GM12878 (cell line): Measurements from ENCODE around the gene C1QTNF1. TPM values are rescaled to one million over a fixed set of nuclear protein-coding genes. Genes with fewer than 3 reads are reported as not detected.

Experiments used
- ATAC-seq: fragments of 200-7000 bp; cut with Tn5 transposase; 3 replicates; pipeline ENCODE4 v1.9.1; 2020; ENCODE audit warnings: mild to moderate bottlenecking, moderate library complexity
- BruUV-seq: library from RNA; stranded (reverse); fragments of 400-500 nt; replicated peaks from 2 replicates; lab custom pipeline; 2021; lab: Mats Ljungman, UMichigan
- CTCF ChIA-PET: fragments of 300-600 bp; sonication (Branson Sonifier 250); formaldehyde crosslinking; extraction: SDS; loops from one replicate; lab custom pipeline; 2021; ENCODE audit warnings: inconsistent platforms; lab: Yijun Ruan, JAX
- POLR2A ChIA-PET: fragments of 350-600 bp; formaldehyde crosslinking; extraction: SDS; loops from one replicate; lab custom pipeline; 2021; ENCODE audit warnings: inconsistent platforms; lab: Charles Lee
- RAD21 ChIA-PET: fragments of 300-600 bp; sonication (Branson Sonifier 250); formaldehyde crosslinking; loops from one replicate; lab custom pipeline; 2023; ENCODE audit warnings: antibody characterized with exemption; ENCODE audit not compliant: unreplicated experiment; lab: Charles Lee
- SMC1A ChIA-PET: fragments of 300-600 bp; sonication (Branson Sonifier 250); formaldehyde crosslinking; loops from one replicate; lab custom pipeline; 2023; ENCODE audit not compliant: unreplicated experiment, uncharacterized antibody; lab: Charles Lee
- DNase-seq: peaks from one replicate; pipeline ENCODE4 v3.0.0-alpha.2; 2011; ENCODE audit warnings: low read depth, low spot score
- FAIRE-seq: peaks from 3 replicates; lab custom pipeline; 2011; peaks lifted over from hg19 to GRCh38; lab: Jason Lieb, UNC
- H2AFZ ChIP-seq: 2 replicates; pipeline ENCODE4 v1.6.0; 2011; ENCODE audit warnings: low read depth, low read length, control low read depth; ENCODE audit not compliant: control insufficient read depth
- H3K27ac ChIP-seq: 2 replicates; pipeline ENCODE4 v1.5.1; 2011; ENCODE audit warnings: control low read depth; ENCODE audit not compliant: control insufficient read depth, insufficient read depth
- H3K27me3 ChIP-seq, 2 experiments: replicated peaks in 1 of 2; 2 replicates each; pipeline versions ENCODE4 v1.6.0 to v1.6.1; 2011; ENCODE audit warnings: low read length in 1 of 2; ENCODE audit not compliant: control insufficient read depth in 2 of 2, insufficient read depth in 2 of 2
- H3K36me3 ChIP-seq, 2 experiments: 2 replicates each; pipeline ENCODE4 v1.5.1; 2011; ENCODE audit warnings: low read length in 1 of 2; ENCODE audit not compliant: control insufficient read depth in 2 of 2, insufficient read depth in 2 of 2
- H3K4me1 ChIP-seq: 2 replicates; pipeline ENCODE4 v1.6.1; 2011; ENCODE audit warnings: mild to moderate bottlenecking, low read length, moderate library complexity, mixed read lengths; ENCODE audit not compliant: control insufficient read depth, insufficient read depth
- H3K4me2 ChIP-seq: 2 replicates; pipeline ENCODE4 v1.6.0; 2011; ENCODE audit warnings: control low read depth; ENCODE audit not compliant: control insufficient read depth, insufficient read depth
- H3K4me3 ChIP-seq: fragments of 200-600 bp; sonication (generic); 2 replicates; pipeline ENCODE4 v1.5.1; 2016
- H3K79me2 ChIP-seq: 2 replicates; pipeline ENCODE4 v1.6.0; 2011; ENCODE audit warnings: low read length; ENCODE audit not compliant: control insufficient read depth, insufficient read depth
- H3K9ac ChIP-seq: 2 replicates; pipeline ENCODE4 v1.8.0; 2011; ENCODE audit warnings: low read length, control low read depth, mixed read lengths; ENCODE audit not compliant: control insufficient read depth, insufficient read depth
- H3K9me3 ChIP-seq: replicated peaks from 3 replicates; pipeline ENCODE4 v1.5.1; 2011; ENCODE audit warnings: mild to moderate bottlenecking, low read length; ENCODE audit not compliant: control insufficient read depth, insufficient read depth
- H4K20me1 ChIP-seq: 2 replicates; pipeline ENCODE4 v1.6.0; 2011; ENCODE audit not compliant: control insufficient read depth, insufficient read depth
- HDAC2 ChIP-seq: fragments of 200-600 bp; sonication (generic); IDR thresholded peaks from 2 replicates; pipeline ENCODE4 v1.6.1; 2017
- WGBS: methylation state at CpG from one replicate; pipeline ENCODE4 v1.1.6; 2016; ENCODE audit warnings: low lambda C conversion rate; ENCODE audit not compliant: insufficient replicate concordance, insufficient coverage; ENCODE audit errors: missing lambda C conversion rate; 5-methylcytosine and 5-hydroxymethylcytosine counted together
- in situ Hi-C: fragments of 300-500 bp; cut with MboI; formaldehyde crosslinking; loops from 9 replicates; pipeline ENCODE4 v1.14.3; 2018; ENCODE audit warnings: mixed read lengths
- intact Hi-C: fragments of 100-400 bp; cut with micrococcal nuclease; formaldehyde crosslinking; loops from one replicate; pipeline ENCODE4 v1.14.2; 2022; ENCODE audit not compliant: unreplicated experiment
- polyA plus RNA-seq, 11 experiments: library from polyadenylated mRNA; depleted of rRNA in 4 of 11; unstranded in 6 of 11; stranded (reverse) in 5 of 11; fragments of >200 nt; fragmentation: Nextera tagmentation in 4 of 11; fragmentation: Illumina TruSeq in 1 of 11; extraction: Ambion mirVana in 4 of 11; extraction: Trizol in 1 of 11; gene quantifications; 1 replicate in 1 of 11; 2 replicates in 10 of 11; pipeline versions ENCODE4 v1.2.1 to v1.2.3, GENCODE V29; 2011 to 2016; ENCODE audit warnings: inconsistent platforms in 2 of 11, missing spikeins in 2 of 11, low read depth in 1 of 11
- total RNA-seq, 4 experiments: library from RNA; depleted of rRNA in 3 of 4; stranded (reverse); fragments of >200 nt in 3 of 4; fragmentation: Illumina TruSeq in 1 of 4; extraction: Trizol in 1 of 4; gene quantifications; 2 replicates each; pipeline versions ENCODE4 v1.2.1 to v1.2.3, GENCODE V29; 2013 to 2021
- TF ChIP-seq, protein P1 (sequence below): fragments of 450-650 bp; IDR thresholded peaks from 2 replicates; pipeline ENCODE4 v1.6.1; 2017; ENCODE audit warnings: mild to moderate bottlenecking, moderate library complexity

The C1QTNF1 gene
- total and polyA plus RNA-seq, 10 of the 15 experiments (the other 5 are each of a cell fraction or from before 2014, with no cell fraction given): 0.05 to 1.1 (median 0.15) TPM; not detected in 4

DNA sequence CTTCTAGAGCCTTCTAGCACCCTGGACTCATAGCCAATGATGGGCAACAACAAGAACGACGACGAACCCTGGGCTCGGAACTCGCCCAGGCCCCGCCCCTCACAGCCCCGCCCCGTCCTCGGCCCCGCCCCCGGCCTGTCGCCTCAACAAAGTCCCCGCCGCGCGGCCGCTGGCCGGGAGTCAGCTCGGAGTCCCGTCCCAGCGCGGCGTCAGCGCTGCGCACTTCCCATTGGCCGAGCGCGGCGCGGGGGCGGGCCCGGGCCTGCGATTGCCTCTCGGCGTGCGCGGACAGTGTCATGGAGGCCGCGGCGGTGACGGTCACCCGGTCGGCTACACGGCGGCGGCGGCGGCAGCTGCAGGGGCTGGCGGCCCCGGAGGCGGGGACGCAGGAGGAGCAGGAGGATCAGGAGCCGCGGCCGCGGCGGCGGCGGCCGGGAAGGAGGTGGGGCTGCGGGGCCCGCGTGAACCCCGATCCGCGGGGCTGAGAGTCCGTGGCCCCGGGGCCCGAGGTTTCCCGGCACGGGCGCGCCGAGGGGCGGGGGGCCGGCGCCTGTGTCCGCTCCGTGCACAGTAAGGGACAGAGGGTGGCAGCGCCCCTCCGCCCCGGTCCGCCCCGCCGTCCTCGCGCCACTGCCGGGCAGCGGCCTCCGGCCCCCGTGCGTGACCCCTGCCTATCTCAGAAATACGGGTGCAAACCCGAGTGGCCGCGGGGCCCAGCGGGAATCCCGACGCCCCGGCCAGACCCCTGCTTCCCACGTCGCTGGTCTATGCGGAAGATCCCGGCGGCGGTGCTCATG is 50.9 kb downstream of the C1QTNF1 start, which contains the start of gene ENGASE (continued):
- TF ChIP-seq, protein P1, sequence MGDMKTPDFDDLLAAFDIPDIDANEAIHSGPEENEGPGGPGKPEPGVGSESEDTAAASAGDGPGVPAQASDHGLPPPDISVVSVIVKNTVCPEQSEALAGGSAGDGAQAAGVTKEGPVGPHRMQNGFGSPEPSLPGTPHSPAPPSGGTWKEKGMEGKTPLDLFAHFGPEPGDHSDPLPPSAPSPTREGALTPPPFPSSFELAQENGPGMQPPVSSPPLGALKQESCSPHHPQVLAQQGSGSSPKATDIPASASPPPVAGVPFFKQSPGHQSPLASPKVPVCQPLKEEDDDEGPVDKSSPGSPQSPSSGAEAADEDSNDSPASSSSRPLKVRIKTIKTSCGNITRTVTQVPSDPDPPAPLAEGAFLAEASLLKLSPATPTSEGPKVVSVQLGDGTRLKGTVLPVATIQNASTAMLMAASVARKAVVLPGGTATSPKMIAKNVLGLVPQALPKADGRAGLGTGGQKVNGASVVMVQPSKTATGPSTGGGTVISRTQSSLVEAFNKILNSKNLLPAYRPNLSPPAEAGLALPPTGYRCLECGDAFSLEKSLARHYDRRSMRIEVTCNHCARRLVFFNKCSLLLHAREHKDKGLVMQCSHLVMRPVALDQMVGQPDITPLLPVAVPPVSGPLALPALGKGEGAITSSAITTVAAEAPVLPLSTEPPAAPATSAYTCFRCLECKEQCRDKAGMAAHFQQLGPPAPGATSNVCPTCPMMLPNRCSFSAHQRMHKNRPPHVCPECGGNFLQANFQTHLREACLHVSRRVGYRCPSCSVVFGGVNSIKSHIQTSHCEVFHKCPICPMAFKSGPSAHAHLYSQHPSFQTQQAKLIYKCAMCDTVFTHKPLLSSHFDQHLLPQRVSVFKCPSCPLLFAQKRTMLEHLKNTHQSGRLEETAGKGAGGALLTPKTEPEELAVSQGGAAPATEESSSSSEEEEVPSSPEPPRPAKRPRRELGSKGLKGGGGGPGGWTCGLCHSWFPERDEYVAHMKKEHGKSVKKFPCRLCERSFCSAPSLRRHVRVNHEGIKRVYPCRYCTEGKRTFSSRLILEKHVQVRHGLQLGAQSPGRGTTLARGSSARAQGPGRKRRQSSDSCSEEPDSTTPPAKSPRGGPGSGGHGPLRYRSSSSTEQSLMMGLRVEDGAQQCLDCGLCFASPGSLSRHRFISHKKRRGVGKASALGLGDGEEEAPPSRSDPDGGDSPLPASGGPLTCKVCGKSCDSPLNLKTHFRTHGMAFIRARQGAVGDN: peak; percentile 55; the same call in 1 of the 2 replicates

DNA sequence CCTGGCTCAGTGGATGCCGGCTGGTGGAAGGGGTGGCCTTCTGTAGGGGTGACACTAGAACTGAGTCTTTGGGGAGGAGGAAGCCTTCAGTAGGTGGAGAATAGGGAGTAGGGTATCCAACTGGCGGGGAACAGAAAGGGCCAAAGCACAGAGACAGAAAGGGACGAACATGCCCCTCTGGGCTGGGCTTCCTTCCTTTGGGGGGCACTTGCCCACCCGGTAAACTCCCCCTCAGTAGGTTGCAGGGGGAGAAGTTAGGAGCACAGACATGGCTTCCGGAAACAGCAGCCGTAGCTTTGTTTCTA is 51.4 kb downstream of the C1QTNF1 start:
- H3K27ac ChIP-seq: peak overlapping the region; percentile 63
- H3K4me3 ChIP-seq: peak overlapping the region; percentile 98
- FAIRE-seq: peak; percentile 86
- peak overlapping the region; percentile 82 for H2AFZ ChIP-seq
- peak; percentile 45 for ATAC-seq
- H3K4me1 ChIP-seq: peaks cover 5% of the 10 kb centered on the region
- H3K4me2 ChIP-seq: peak overlapping the region; percentile 96
- H4K20me1 ChIP-seq: no peaks in the 10 kb centered on the region
- no peak for DNase-seq
- SMC1A ChIA-PET: no interaction called here
- RAD21 ChIA-PET: interaction anchor here (0.7 kb wide), 1 partner anchor 1189 kb away, joined by 3 read pairs; no protein-coding TSS in a partner anchor
- H3K9me3 ChIP-seq: no peaks in the 10 kb centered on the region
- in situ Hi-C loops: no loop called here
- no peak for TF ChIP-seq HDAC2
- WGBS: 2% methylated on average over 6 of the region's 6 CpGs
- CTCF ChIA-PET: interaction anchor here (0.6 kb wide), 1 partner anchor 824 kb away, joined by 3 read pairs; no protein-coding TSS in a partner anchor
- no peaks in the 10 kb centered on the region for H3K27me3 ChIP-seq
- H3K36me3 ChIP-seq: no peaks in the 10 kb centered on the region; a peak in 1 of 4 replicates
- peak overlapping the region; percentile 78 for H3K9ac ChIP-seq
- POLR2A ChIA-PET: no interaction called here
- intact Hi-C loops: no loop called here
- BruUV-seq: no TSS peak
- peaks cover 4% of the 10 kb centered on the region for H3K79me2 ChIP-seq
